Erythroblast (primary cell): Measurements from ENCODE around the gene RPS6KA5.

Experiments
- GATA1 ChIP-seq: IDR thresholded peaks from 2 replicates; pipeline ENCODE4 v1.6.1; 2011; ENCODE audit warnings: low read depth, mild to moderate bottlenecking, control low read depth, low read length, moderate library complexity
- POLR2A ChIP-seq: IDR thresholded peaks from 2 replicates; pipeline ENCODE4 v1.6.1; 2011; ENCODE audit warnings: mild to moderate bottlenecking, low read length

DNA sequence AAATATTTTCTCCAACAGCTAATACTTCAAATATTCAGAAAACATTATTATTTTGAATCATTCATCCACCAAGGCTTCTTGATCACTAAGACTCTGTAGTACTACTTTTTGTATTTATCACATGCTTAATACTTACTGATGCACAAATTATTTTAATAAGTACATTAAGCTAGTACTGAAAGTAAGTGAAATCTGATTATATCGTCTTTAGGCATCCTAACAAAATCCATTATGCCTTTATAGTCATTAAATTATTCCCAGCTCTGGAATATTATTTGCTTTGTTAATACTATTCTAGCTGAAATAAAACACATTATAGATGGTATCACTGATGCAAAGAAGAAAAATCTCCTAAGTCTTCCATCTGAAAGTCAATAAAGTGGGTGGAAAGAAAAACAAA, 169.1 kb downstream of the RPS6KA5 start:
- TF ChIP-seq POLR2A (no peak), GATA1 (no peak)
